Panc1 (cell line): ENCODE data around the gene SLC22A16. TPM values are rescaled to one million over a fixed set of nuclear protein-coding genes. Genes with fewer than 3 reads are reported as not detected.

Experiments used
- ATAC-seq: fragments of 200-7000 bp; cut with Tn5 transposase; 2 replicates; pipeline ENCODE4 v1.9.1; 2020; ENCODE audit warnings: mild to moderate bottlenecking, moderate library complexity
- BruUV-seq: library from RNA; stranded (reverse); fragments of 400-500 nt; replicated peaks from 2 replicates; lab custom pipeline; 2021; lab: Mats Ljungman, UMichigan
- CTCF ChIA-PET: fragments of 300-600 bp; sonication (Branson Sonifier 250); formaldehyde crosslinking; loops from one replicate; lab custom pipeline; 2022; ENCODE audit warnings: antibody characterized with exemption; lab: Charles Lee
- POLR2A ChIA-PET: fragments of 300-600 bp; sonication (Branson Sonifier 250); formaldehyde crosslinking; loops from one replicate; lab custom pipeline; 2022; ENCODE audit warnings: antibody characterized with exemption; lab: Charles Lee
- DNase-seq: peaks from one replicate; pipeline ENCODE4 v3.0.0-alpha.2; 2010; ENCODE audit warnings: low read depth, low spot score
- H3K27ac ChIP-seq: 2 replicates; pipeline ENCODE4 v1.5.1; 2011; ENCODE audit warnings: mild to moderate bottlenecking, low read length, inconsistent platforms
- H3K27me3 ChIP-seq: fragments of 200-500 bp; sonication (Bioruptor generic); 2 replicates; pipeline ENCODE4 v1.6.0; 2014; ENCODE audit warnings: low read length, inconsistent platforms; ENCODE audit not compliant: control insufficient read depth, insufficient read depth
- H3K36me3 ChIP-seq: fragments of 200-500 bp; sonication (Bioruptor generic); 2 replicates; pipeline ENCODE4 v1.5.1; 2014; ENCODE audit warnings: inconsistent platforms, mild to moderate bottlenecking, low read length, moderate library complexity; ENCODE audit not compliant: control insufficient read depth, insufficient read depth
- H3K4me1 ChIP-seq: 2 replicates; pipeline ENCODE4 v1.5.1; 2011; ENCODE audit warnings: inconsistent platforms, mild to moderate bottlenecking, low read length, moderate library complexity; ENCODE audit not compliant: control insufficient read depth, insufficient read depth
- H3K4me3 ChIP-seq, 2 experiments: 2 replicates each; pipeline ENCODE4 v1.5.1; 2011 to 2012; ENCODE audit warnings: low read depth in 2 of 2, low read length in 2 of 2, mild to moderate bottlenecking in 2 of 2, inconsistent platforms in 1 of 2, moderate library complexity in 1 of 2
- H3K9me3 ChIP-seq: fragments of 200-500 bp; sonication (Bioruptor generic); 2 replicates; pipeline ENCODE4 v1.5.1; 2014; ENCODE audit warnings: low read depth, mild to moderate bottlenecking, inconsistent platforms, low read length, moderate library complexity; ENCODE audit not compliant: control insufficient read depth, insufficient read depth
- CTCF ChIP-seq: fragments of 450-650 bp; IDR thresholded peaks from 2 replicates; pipeline ENCODE4 v1.5.1; 2017; ENCODE audit warnings: mild to moderate bottlenecking
- POLR2AphosphoS5 ChIP-seq: IDR thresholded peaks from 2 replicates; pipeline ENCODE4 v1.6.1; 2012; ENCODE audit warnings: mild to moderate bottlenecking, low read depth, low read length, moderate library complexity
- SIN3A ChIP-seq: IDR thresholded peaks from 2 replicates; pipeline ENCODE4 v1.6.1; 2012; ENCODE audit warnings: low read depth, mild to moderate bottlenecking, low read length, moderate library complexity, borderline replicate concordance; ENCODE audit not compliant: insufficient read depth
- TCF7L2 ChIP-seq: IDR thresholded peaks from 2 replicates; pipeline ENCODE4 v1.6.1; 2011; ENCODE audit warnings: mild to moderate bottlenecking, low read depth, low read length, inconsistent platforms
- in situ Hi-C: cut with HindIII; loops from 2 replicates; pipeline ENCODE4 v1.10.0; 2016; ENCODE audit warnings: low sequenced_read_pairs, low pct_unique_long_range_greater_than_20kb
- intact Hi-C: fragments of 100-400 bp; cut with micrococcal nuclease; formaldehyde crosslinking; loops from one replicate; pipeline ENCODE4 v1.10.0; 2022; ENCODE audit not compliant: unreplicated experiment
- total RNA-seq: library from RNA; stranded (reverse); gene quantifications from one replicate; pipeline ENCODE4 v1.2.1, GENCODE V29; 2021; ENCODE audit not compliant: unreplicated experiment
- TF ChIP-seq, protein P1 (sequence below), 2 experiments: IDR thresholded peaks; 2 replicates each; pipeline ENCODE4 v1.6.1; 2011 to 2012; ENCODE audit warnings: low read depth in 2 of 2, control low read depth in 1 of 2, low read length in 1 of 2, mild to moderate bottlenecking in 1 of 2, moderate library complexity in 1 of 2; ENCODE audit not compliant: insufficient read depth in 1 of 2

The SLC22A16 gene
- total RNA-seq, 1 experiment from 2014 or later, result not detected

GRCh38 chr6:110410511-110410910, 65.9 kb downstream of the SLC22A16 start:
- in situ Hi-C loops (no loop called here), intact Hi-C loops (no loop called here)
- Histone ChIP-seq H3K4me3 (no peak overlapping the region), H3K9me3 (no peaks in the 10 kb centered on the region), H3K36me3 (no peaks in the 10 kb centered on the region), H3K27me3 (peaks cover 21% of the 10 kb centered on the region), H3K4me1 (no peaks in the 10 kb centered on the region), H3K27ac (no peak overlapping the region)
- DNase-seq (no peak), ATAC-seq (no peak)
- POLR2A ChIA-PET, result no interaction called here
- no TSS peak for BruUV-seq
- CTCF ChIA-PET, result no interaction called here
- TF ChIP-seq, protein P1, sequence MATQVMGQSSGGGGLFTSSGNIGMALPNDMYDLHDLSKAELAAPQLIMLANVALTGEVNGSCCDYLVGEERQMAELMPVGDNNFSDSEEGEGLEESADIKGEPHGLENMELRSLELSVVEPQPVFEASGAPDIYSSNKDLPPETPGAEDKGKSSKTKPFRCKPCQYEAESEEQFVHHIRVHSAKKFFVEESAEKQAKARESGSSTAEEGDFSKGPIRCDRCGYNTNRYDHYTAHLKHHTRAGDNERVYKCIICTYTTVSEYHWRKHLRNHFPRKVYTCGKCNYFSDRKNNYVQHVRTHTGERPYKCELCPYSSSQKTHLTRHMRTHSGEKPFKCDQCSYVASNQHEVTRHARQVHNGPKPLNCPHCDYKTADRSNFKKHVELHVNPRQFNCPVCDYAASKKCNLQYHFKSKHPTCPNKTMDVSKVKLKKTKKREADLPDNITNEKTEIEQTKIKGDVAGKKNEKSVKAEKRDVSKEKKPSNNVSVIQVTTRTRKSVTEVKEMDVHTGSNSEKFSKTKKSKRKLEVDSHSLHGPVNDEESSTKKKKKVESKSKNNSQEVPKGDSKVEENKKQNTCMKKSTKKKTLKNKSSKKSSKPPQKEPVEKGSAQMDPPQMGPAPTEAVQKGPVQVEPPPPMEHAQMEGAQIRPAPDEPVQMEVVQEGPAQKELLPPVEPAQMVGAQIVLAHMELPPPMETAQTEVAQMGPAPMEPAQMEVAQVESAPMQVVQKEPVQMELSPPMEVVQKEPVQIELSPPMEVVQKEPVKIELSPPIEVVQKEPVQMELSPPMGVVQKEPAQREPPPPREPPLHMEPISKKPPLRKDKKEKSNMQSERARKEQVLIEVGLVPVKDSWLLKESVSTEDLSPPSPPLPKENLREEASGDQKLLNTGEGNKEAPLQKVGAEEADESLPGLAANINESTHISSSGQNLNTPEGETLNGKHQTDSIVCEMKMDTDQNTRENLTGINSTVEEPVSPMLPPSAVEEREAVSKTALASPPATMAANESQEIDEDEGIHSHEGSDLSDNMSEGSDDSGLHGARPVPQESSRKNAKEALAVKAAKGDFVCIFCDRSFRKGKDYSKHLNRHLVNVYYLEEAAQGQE (IDR thresholded peaks at IDR 0.05; ENCODE audit: insufficient read depth in 1 of 2, low read depth in 2 of 2, low read length in 1 of 2), result no peak
- TF ChIP-seq POLR2AphosphoS5 (no peak), CTCF (no peak), SIN3A (no peak), TCF7L2 (no peak)

- ATAC-seq (no peak), DNase-seq (no peak)
- CTCF ChIA-PET, result no interaction called here
- peaks cover 21% of the 10 kb centered on the region for H3K27me3 ChIP-seq
- no peak overlapping the region for H3K4me3 ChIP-seq
- in situ Hi-C loops, result no loop called here
- H3K4me1 ChIP-seq, result no peaks in the 10 kb centered on the region
- no peaks in the 10 kb centered on the region for H3K9me3 ChIP-seq
- no peaks in the 10 kb centered on the region for H3K36me3 ChIP-seq
- H3K27ac ChIP-seq, result no peak overlapping the region
- POLR2A ChIA-PET, result no interaction called here
- BruUV-seq, result no TSS peak
- intact Hi-C loops, result no loop called here
- no peak for TF ChIP-seq CTCF
- TF ChIP-seq, protein P1 (IDR thresholded peaks at IDR 0.05; ENCODE audit: insufficient read depth in 1 of 2, low read depth in 2 of 2, low read length in 1 of 2), result no peak
- TF ChIP-seq TCF7L2, result no peak
- TF ChIP-seq SIN3A, result no peak
- no peak for TF ChIP-seq POLR2AphosphoS5
Observed at GRCh38 chr6:110409794-110410193, 66.6 kb downstream of the SLC22A16 start.
